ENCODE results near the gene TUBB4A. TPM values are rescaled to one million over a fixed set of nuclear protein-coding genes. Genes with fewer than 3 reads are reported as not detected.

Gene TUBB4A
- total RNA-seq, 4 donors from 2014 or later: 0.99 to 17.0 (median 4.8) TPM

GRCh38 chr19:6448045-6448444, 54.1 kb downstream of the TUBB4A start:
- TF ChIP-seq POLR2A (IDR thresholded peaks at IDR 0.05): no peak
- TF ChIP-seq, protein P1, sequence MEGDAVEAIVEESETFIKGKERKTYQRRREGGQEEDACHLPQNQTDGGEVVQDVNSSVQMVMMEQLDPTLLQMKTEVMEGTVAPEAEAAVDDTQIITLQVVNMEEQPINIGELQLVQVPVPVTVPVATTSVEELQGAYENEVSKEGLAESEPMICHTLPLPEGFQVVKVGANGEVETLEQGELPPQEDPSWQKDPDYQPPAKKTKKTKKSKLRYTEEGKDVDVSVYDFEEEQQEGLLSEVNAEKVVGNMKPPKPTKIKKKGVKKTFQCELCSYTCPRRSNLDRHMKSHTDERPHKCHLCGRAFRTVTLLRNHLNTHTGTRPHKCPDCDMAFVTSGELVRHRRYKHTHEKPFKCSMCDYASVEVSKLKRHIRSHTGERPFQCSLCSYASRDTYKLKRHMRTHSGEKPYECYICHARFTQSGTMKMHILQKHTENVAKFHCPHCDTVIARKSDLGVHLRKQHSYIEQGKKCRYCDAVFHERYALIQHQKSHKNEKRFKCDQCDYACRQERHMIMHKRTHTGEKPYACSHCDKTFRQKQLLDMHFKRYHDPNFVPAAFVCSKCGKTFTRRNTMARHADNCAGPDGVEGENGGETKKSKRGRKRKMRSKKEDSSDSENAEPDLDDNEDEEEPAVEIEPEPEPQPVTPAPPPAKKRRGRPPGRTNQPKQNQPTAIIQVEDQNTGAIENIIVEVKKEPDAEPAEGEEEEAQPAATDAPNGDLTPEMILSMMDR (IDR thresholded peaks at IDR 0.05): no peak
- no peak overlapping the region for H3K4me3 ChIP-seq (ENCODE audit: low read depth, poor library complexity, severe bottlenecking)
- intact Hi-C loops (cut with DNase I; ENCODE audit: low total_unique reads): no loop called here
- WGBS, 2 donors: 80 to 82% methylated on average over 3 of the region's 3 CpGs
- DNase-seq (ENCODE audit: low spot score in 2 of 2): no peak

DNA sequence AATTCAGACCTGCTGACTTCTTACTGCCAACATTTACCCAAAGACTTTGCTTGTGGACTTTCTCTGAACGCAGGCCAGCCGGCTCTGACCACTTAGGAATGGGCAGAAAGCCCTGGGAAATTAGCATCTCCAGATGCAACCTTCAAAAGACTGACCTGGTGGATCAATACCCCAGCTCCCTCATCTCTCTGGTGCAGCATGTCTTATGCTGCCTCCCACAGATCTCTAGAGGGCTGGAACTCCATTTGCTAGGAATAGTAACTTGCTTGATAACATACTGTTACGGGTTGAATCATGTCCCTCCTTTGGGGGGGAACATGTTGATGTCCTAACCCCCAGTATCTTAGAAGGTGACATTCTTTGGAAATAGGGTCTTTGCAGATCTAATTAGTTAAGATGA, 55.7 kb downstream of the TUBB4A start:
- H3K4me3 ChIP-seq (ENCODE audit: low read depth, poor library complexity, severe bottlenecking): no peak overlapping the region
- intact Hi-C loops (cut with DNase I; ENCODE audit: low total_unique reads): no loop called here
- no peak for DNase-seq (ENCODE audit: low spot score in 2 of 2)
- no peak for TF ChIP-seq POLR2A (IDR thresholded peaks at IDR 0.05)
- TF ChIP-seq, protein P1 (IDR thresholded peaks at IDR 0.05): no peak
- WGBS, 2 donors: 95 to 97% methylated on average over 3 of the region's 3 CpGs

Other genes starting within 250 kb of the TUBB4A start
- gene MLLT1, start 222.3 kb downstream of the TUBB4A start, total RNA-seq: 10 to 100 TPM; 16.9 to 25.8 (median 24.3) TPM
- 100 to 1,000 TPM in 1 of 4 donors, 10 to 100 TPM in 3; 56.9 to 135 (median 86.2) TPM for gene ACER1, start 168.7 kb downstream of the TUBB4A start, total RNA-seq
- gene CLPP, start 140.8 kb downstream of the TUBB4A start, total RNA-seq: 10 to 100 TPM; 55.1 to 84.8 (median 74.1) TPM
- gene ALKBH7, start 129.5 kb downstream of the TUBB4A start, total RNA-seq: 10 to 100 TPM; 54.5 to 91.1 (median 77.4) TPM
- under 1 TPM; 0.47 to 0.68 (median 0.62) TPM for gene PSPN, start 126.4 kb downstream of the TUBB4A start, total RNA-seq
- 10 to 100 TPM; 33.2 to 59.5 (median 43.1) TPM for gene GTF2F1, start 109.1 kb downstream of the TUBB4A start, total RNA-seq
- 100 to 1,000 TPM; 116 to 143 (median 131) TPM for gene KHSRP, start 77.5 kb downstream of the TUBB4A start, total RNA-seq
- gene SLC25A41, start 68.5 kb downstream of the TUBB4A start, total RNA-seq: under 1 TPM in 1 of 4 donors, not detected in 3; 0.21 TPM
- gene SLC25A23, start 42.5 kb downstream of the TUBB4A start, total RNA-seq: 100 to 1,000 TPM in 1 of 4 donors, 10 to 100 TPM in 3; 60.9 to 102 (median 76.0) TPM
- 100 to 1,000 TPM in 1 of 4 donors, 10 to 100 TPM in 3; 75.7 to 124 (median 88.7) TPM for gene CRB3, start 38.0 kb downstream of the TUBB4A start, total RNA-seq
- 1 to 10 TPM in 2 of 4 donors, under 1 TPM in 2; 0.61 to 1.9 (median 1.2) TPM for gene DENND1C, start 20.5 kb downstream of the TUBB4A start, total RNA-seq
- 1 to 10 TPM; 1.2 to 1.7 (median 1.5) TPM for gene TNFSF9, start 28.7 kb upstream of the TUBB4A start, total RNA-seq
- gene CD70, start 88.8 kb upstream of the TUBB4A start, total RNA-seq: not detected
- under 1 TPM in 2 of 4 donors, not detected in 2; 0.03 to 0.08 TPM for gene TNFSF14, start 167.9 kb upstream of the TUBB4A start, total RNA-seq
- gene C3, start 218.3 kb upstream of the TUBB4A start, total RNA-seq: 100 to 1,000 TPM in 1 of 4 donors, 10 to 100 TPM in 3; 28.8 to 155 (median 79.6) TPM
- gene GPR108, start 235.3 kb upstream of the TUBB4A start, total RNA-seq: 10 to 100 TPM; 57.1 to 80.0 (median 66.9) TPM
- 10 to 100 TPM; 41.2 to 60.2 (median 46.5) TPM for gene TRIP10, start 237.4 kb upstream of the TUBB4A start, total RNA-seq

Data from lower leg skin (tissue), 4 donors.